Prostate gland (tissue), 2 donors: ENCODE data around the gene CERKL. TPM values are rescaled to one million over a fixed set of nuclear protein-coding genes. Genes with fewer than 3 reads are reported as not detected.

Experiments used
- DNase-seq: peaks from one replicate; pipeline ENCODE4 v3.0.0-alpha.2; 2019; ENCODE audit warnings: low spot score
- H3K27ac ChIP-seq, 2 donors: fragments of 200-600 bp; sonication (generic); 2 replicates each; pipeline ENCODE4 v1.5.1; 2017 to 2019
- H3K27me3 ChIP-seq: fragments of 200-600 bp; sonication (generic); replicated peaks from 2 replicates; pipeline ENCODE4 v1.5.1; 2019; ENCODE audit not compliant: insufficient read depth
- H3K36me3 ChIP-seq, 2 donors: fragments of 200-600 bp; sonication (generic); 1 replicate in 1 of 2; 2 replicates in 1 of 2; pipeline versions ENCODE4 v1.5.1 to v1.8.1; 2017 to 2019
- H3K4me1 ChIP-seq: fragments of 200-600 bp; sonication (generic); replicated peaks from 2 replicates; pipeline ENCODE4 v1.5.1; 2019
- H3K4me3 ChIP-seq, 2 donors: fragments of 200-600 bp; sonication (generic); 2 replicates each; pipeline ENCODE4 v1.5.1; 2017 to 2019
- H3K9me3 ChIP-seq: fragments of 200-600 bp; sonication (generic); 2 replicates; pipeline ENCODE4 v1.5.1; 2017
- CTCF ChIP-seq, 4 experiments: fragments of 200-600 bp in 2 of 4; fragments of 450-650 bp in 2 of 4; sonication (generic) in 2 of 4; IDR thresholded peaks; 1 replicate in 3 of 4; 2 replicates in 1 of 4; pipeline ENCODE4 v1.5.1; 2016 to 2019; ENCODE audit warnings: antibody characterized with exemption in 4 of 4, mild to moderate bottlenecking in 2 of 4, moderate library complexity in 2 of 4
- POLR2A ChIP-seq: fragments of 450-650 bp; IDR thresholded peaks from one replicate; pipeline ENCODE4 v1.6.1; 2016; ENCODE audit warnings: antibody characterized with exemption, mild to moderate bottlenecking
- POLR2AphosphoS5 ChIP-seq: sonication (generic); formaldehyde crosslinking; IDR thresholded peaks from one replicate; pipeline ENCODE4 v1.6.1; 2017; ENCODE audit warnings: antibody characterized with exemption
- WGBS: methylation state at CpG from one replicate; pipeline ENCODE4 v1.1.5; 2018; 5-methylcytosine and 5-hydroxymethylcytosine counted together
- intact Hi-C: fragments of 100-400 bp; cut with DNase I; formaldehyde crosslinking; loops from one replicate; pipeline ENCODE4 v1.14.2; 2022
- total RNA-seq, 2 donors: library from RNA; depleted of rRNA; stranded (reverse); fragments of >200 nt; gene quantifications; one replicate each; pipeline ENCODE4 v1.1.0, GENCODE V29; 2016

Gene CERKL
- total RNA-seq, 2 donors from 2014 or later = 0.55 to 3.9 TPM

GRCh38 chr2:181542170-181542569 lies 114.7 kb downstream of the CERKL start:
- H3K4me3 ChIP-seq = no peak overlapping the region

GRCh38 chr2:181540421-181540820 lies 116.5 kb downstream of the CERKL start:
- no peaks in the 10 kb centered on the region for H3K9me3 ChIP-seq
- intact Hi-C loops = no loop called here
- H3K27ac ChIP-seq = no peak overlapping the region
- TF ChIP-seq POLR2AphosphoS5 (no peak), CTCF (IDR thresholded peaks at IDR 0.05) (no peak), POLR2A (no peak)
- H3K4me1 ChIP-seq = no peaks in the 10 kb centered on the region
- no peak overlapping the region for H3K4me3 ChIP-seq
- H3K27me3 ChIP-seq = no peaks in the 10 kb centered on the region
- WGBS = 84% methylated on average over 4 of the region's 4 CpGs
- H3K36me3 ChIP-seq = no peaks in the 10 kb centered on the region
- DNase-seq = no peak

More at GRCh38 chr2:181542170-181542569, 114.7 kb downstream of the CERKL start:
- intact Hi-C loops = no loop called here
- Histone ChIP-seq H3K4me1 (no peaks in the 10 kb centered on the region), H3K27me3 (no peaks in the 10 kb centered on the region), H3K36me3 (no peaks in the 10 kb centered on the region), H3K27ac (no peak overlapping the region), H3K9me3 (no peaks in the 10 kb centered on the region)
- WGBS = 98% methylated on average over 2 of the region's 2 CpGs
- no peak for DNase-seq
- TF ChIP-seq CTCF (IDR thresholded peaks at IDR 0.05) (no peak), POLR2AphosphoS5 (no peak), POLR2A (no peak)

DNA sequence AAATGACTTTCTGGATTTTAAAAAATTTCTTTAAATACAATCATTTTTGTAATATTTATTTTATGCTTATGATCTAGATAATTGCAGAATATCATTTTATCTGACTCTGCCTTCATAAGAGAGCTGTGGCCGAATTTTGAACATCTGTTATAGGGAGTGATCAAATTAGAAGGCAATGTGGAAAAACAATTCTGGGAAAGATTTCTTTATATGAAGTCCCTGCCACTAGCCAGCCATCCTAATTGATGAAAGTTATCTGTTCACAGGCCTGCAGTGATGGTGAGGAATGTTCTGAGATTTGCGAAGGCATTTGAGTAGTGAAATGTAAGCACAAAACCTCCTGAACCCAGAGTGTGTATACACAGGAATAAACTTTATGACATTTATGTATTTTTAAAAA lies 120.2 kb downstream of the CERKL start:
- 78% methylated on average over 2 of the region's 2 CpGs for WGBS

GRCh38 chr2:181528441-181528840 lies 128.5 kb downstream of the CERKL start:
- no peak for TF ChIP-seq CTCF (IDR thresholded peaks at IDR 0.05)
- TF ChIP-seq POLR2AphosphoS5 = no peak
- no peak for TF ChIP-seq POLR2A
- Histone ChIP-seq H3K36me3 (no peaks in the 10 kb centered on the region), H3K4me3 (no peak overlapping the region), H3K27ac (no peak overlapping the region), H3K27me3 (no peaks in the 10 kb centered on the region), H3K4me1 (no peaks in the 10 kb centered on the region), H3K9me3 (no peaks in the 10 kb centered on the region)
- no peak for DNase-seq
- WGBS = 73% methylated on average over 1 of the region's 1 CpG
- intact Hi-C loops = no loop called here

More for the DNA sequence above, 120.2 kb downstream of the CERKL start:
- no peak overlapping the region for H3K4me3 ChIP-seq
- no peak for DNase-seq
- H3K27ac ChIP-seq = no peak overlapping the region
- TF ChIP-seq POLR2A (no peak), POLR2AphosphoS5 (no peak), CTCF (IDR thresholded peaks at IDR 0.05) (no peak)
- H3K36me3 ChIP-seq = no peaks in the 10 kb centered on the region
- H3K4me1 ChIP-seq = no peaks in the 10 kb centered on the region
- no peaks in the 10 kb centered on the region for H3K9me3 ChIP-seq
- intact Hi-C loops = no loop called here
- no peaks in the 10 kb centered on the region for H3K27me3 ChIP-seq

GRCh38 chr2:181527058-181527457 lies 129.8 kb downstream of the CERKL start:
- H3K36me3 ChIP-seq = no peaks in the 10 kb centered on the region
- intact Hi-C loops = no loop called here

More at GRCh38 chr2:181527058-181527457, 129.8 kb downstream of the CERKL start:
- Histone ChIP-seq H3K27me3 (no peaks in the 10 kb centered on the region), H3K4me3 (no peak overlapping the region), H3K9me3 (no peaks in the 10 kb centered on the region), H3K27ac (no peak overlapping the region), H3K4me1 (no peaks in the 10 kb centered on the region)
- WGBS = 96% methylated on average over 6 of the region's 6 CpGs
- TF ChIP-seq POLR2A (no peak), CTCF (IDR thresholded peaks at IDR 0.05) (no peak), POLR2AphosphoS5 (no peak)
- no peak for DNase-seq
